Activated T-cell treated with anti-CD3 and anti-CD28 coated beads, Interleukin-2, amount 50 U/mL, for 24 hours (primary cell): ENCODE results near the gene TMPRSS13.
A peak's percentile ranks its signal among the peaks of the same experiment; 100 is the strongest.
"Not testable (repeated sequence)": the region's sequence is repeated elsewhere in the genome, so short reads cannot be mapped to it uniquely, and the experiment has no call there.

ENCODE experiments used
- DNase-seq: peaks from one replicate; pipeline ENCODE4 v3.0.0-alpha.2; 2020
- H3K27ac Mint-ChIP-seq: 2 replicates; pipeline ENCODE4 v1.8.0; 2020; ENCODE audit warnings: mild to moderate bottlenecking, mixed read lengths
- H3K27me3 Mint-ChIP-seq: 2 replicates; pipeline ENCODE4 v1.8.0; 2020; ENCODE audit warnings: mixed read lengths
- H3K36me3 Mint-ChIP-seq: 2 replicates; pipeline ENCODE4 v1.8.0; 2020; ENCODE audit warnings: low read depth, mixed read lengths
- H3K4me1 Mint-ChIP-seq: 2 replicates; pipeline ENCODE4 v1.8.0; 2020; ENCODE audit warnings: low read depth, mixed read lengths
- H3K4me3 Mint-ChIP-seq: 2 replicates; pipeline ENCODE4 v1.8.0; 2020; ENCODE audit warnings: mild to moderate bottlenecking, moderate library complexity, mixed read lengths
- H3K9me3 Mint-ChIP-seq: 2 replicates; pipeline ENCODE4 v1.8.0; 2020; ENCODE audit warnings: mixed read lengths

The TMPRSS13 gene

DNA sequence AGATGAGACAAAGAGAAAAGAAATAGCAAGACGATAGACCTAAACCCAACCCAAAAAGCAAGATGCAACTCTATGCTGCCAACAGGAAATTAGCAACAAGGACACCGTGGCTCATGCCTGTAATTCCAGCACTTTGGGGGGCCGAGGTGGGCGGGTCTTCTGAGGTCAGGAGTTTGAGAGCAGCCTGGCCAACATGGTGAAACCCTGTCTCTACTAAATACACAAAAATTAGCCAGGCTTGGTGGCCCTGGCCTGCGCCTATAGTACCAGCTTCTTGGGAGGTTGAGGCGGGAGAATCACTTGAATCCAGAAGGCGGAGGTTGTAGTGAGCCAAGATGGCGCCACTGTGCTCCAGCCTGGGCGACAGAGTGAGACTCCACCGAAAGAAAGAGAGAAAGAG, 32.7 kb upstream of the TMPRSS13 start:
- Mint-ChIP-seq H3K9me3 (peaks cover 10% of the 10 kb centered on the region), H3K27ac (no peak overlapping the region), H3K36me3 (peaks cover 5% of the 10 kb centered on the region), H3K4me3 (no peak overlapping the region), H3K4me1 (peaks cover 32% of the 10 kb centered on the region), H3K27me3 (no peaks in the 10 kb centered on the region)
- no peak for DNase-seq

GRCh38 chr11:117960406-117960805, 31.2 kb upstream of the TMPRSS13 start:
- peaks cover 10% of the 10 kb centered on the region for H3K9me3 Mint-ChIP-seq
- H3K27me3 Mint-ChIP-seq: no peaks in the 10 kb centered on the region
- H3K4me3 Mint-ChIP-seq: peak overlapping the region; percentile 10
- H3K4me1 Mint-ChIP-seq: peaks cover 33% of the 10 kb centered on the region
- H3K36me3 Mint-ChIP-seq: peaks cover 5% of the 10 kb centered on the region
- H3K27ac Mint-ChIP-seq: peak overlapping the region; percentile 30
- no peak for DNase-seq

DNA sequence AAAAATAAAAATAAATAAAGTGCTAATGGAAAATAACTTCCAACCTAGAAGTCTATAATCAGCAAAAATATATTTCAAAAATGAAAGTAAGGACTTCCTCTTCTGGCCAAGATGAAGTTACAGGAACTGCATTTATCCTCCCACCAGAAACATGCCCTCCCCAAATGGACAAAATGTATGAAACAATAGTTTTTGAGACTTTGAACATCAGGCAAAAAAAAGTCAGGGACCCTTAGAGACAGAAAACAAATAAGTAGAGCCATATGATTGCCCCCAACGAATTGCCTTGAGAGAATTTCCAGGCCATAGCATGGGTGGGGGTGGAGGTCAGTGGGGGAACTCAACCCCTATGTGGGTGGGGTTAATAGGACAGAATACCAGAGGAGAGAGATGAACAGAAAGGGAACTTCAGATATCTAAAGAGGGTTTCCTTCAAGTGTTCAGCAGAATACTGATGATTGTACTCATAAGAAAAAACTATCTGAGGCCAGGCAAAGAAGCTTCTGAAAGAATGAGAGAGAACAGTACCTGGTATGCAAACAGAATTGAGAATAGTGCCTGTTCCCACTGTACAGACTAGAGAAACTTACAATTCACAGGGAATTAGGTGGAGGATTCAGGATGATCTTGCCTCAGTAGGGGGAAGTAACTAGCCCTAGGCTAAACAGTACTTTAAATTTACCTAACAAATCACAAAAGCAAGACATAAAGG, 30.4 kb upstream of the TMPRSS13 start:
- peaks cover 10% of the 10 kb centered on the region for H3K9me3 Mint-ChIP-seq
- H3K27me3 Mint-ChIP-seq: no peaks in the 10 kb centered on the region
- no peak for DNase-seq
- H3K36me3 Mint-ChIP-seq: peaks cover 5% of the 10 kb centered on the region
- H3K4me1 Mint-ChIP-seq: peaks cover 36% of the 10 kb centered on the region
- peak overlapping the region; percentile 30 for H3K27ac Mint-ChIP-seq
- H3K4me3 Mint-ChIP-seq: no peak overlapping the region

GRCh38 chr11:117958949-117959348, 29.7 kb upstream of the TMPRSS13 start:
- DNase-seq: no peak
- no peaks in the 10 kb centered on the region for H3K27me3 Mint-ChIP-seq
- H3K4me1 Mint-ChIP-seq: peaks cover 41% of the 10 kb centered on the region
- H3K36me3 Mint-ChIP-seq: peaks cover 5% of the 10 kb centered on the region
- no peak overlapping the region for H3K4me3 Mint-ChIP-seq
- H3K27ac Mint-ChIP-seq: no peak overlapping the region
- H3K9me3 Mint-ChIP-seq: peaks cover 10% of the 10 kb centered on the region

DNA sequence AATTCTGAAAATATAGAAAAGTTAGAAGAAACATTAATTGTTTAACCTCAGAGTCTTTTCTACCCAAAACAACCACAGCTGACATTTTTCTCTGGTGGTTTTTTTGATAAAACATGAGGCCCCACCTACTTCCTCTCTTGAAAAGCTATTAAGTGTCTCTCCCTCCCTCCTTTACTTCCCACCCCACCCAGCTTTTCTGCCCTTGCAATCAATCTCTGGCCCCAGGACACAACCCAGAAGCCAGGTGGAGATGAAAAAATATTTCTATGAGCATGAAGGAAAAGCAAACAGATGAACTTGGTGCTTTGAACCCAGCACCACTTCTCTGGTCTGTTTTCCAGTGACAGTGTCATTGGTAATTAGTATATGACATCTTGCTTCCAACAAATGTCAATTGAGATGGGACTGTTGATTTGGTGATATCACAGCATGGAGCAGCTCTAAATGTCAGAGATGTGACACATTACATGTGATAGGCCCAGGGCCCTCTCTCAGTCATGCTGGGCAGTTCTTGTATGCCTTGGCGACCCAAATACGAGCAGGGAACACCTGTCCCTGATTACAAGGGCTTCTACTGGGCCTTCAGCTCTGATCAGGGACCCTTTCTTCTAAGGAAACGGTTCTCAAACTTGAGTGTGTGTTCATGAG, 23.9 kb upstream of the TMPRSS13 start:
- H3K9me3 Mint-ChIP-seq: peaks cover 2% of the 10 kb centered on the region
- peaks cover 2% of the 10 kb centered on the region for H3K36me3 Mint-ChIP-seq
- no peak for DNase-seq
- no peaks in the 10 kb centered on the region for H3K27me3 Mint-ChIP-seq
- H3K27ac Mint-ChIP-seq: peak overlapping the region; percentile 87
- peak overlapping the region; percentile 46 for H3K4me3 Mint-ChIP-seq
- H3K4me1 Mint-ChIP-seq: peaks cover 71% of the 10 kb centered on the region

DNA sequence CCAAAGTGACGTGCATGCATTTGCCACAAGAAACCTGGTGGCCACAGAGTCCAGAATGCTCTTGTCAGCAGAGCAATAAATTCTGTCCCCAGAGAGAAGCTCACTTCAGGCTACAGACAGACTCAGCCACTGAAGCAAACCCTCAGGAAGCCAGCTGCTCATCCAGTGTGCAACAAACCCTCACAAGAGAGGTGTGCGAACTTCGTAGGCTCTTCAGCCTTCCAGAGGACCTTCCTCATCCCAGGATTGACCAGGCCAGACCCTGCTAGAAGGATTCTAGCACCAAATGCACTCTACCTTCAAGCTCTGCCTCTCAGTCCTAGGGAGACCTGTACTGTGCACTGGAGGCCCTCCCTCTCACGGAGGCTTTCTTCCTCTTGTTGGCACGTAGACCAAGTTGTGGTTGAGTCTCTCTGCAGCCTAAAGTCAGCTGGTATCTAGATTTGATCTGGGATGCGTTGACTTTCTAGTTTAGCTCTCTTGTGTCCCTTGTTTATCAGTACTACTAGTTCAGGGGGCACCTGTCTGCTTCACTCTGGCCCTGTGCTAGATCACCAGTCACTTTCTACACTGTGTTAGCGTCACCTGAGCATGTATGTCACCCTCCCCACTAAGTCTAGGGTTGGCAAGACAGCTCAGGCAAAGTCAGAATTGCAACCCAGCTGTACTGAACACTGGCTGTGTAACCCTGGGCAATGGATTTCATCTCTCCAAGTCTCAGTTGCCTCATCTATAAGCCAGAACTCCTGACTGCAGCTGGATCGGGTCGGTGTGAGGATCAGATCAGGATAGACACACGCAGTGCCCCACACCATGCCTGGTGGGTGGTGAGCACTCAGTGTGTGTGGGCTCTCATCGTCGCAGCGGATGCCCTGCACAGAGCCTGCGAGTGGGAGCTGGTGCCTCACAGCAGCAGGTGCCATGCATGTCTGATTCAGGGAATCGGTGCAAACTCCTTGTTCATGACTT, 22.1 kb upstream of the TMPRSS13 start:
- peak overlapping the region; percentile 43 for H3K4me3 Mint-ChIP-seq

DNA sequence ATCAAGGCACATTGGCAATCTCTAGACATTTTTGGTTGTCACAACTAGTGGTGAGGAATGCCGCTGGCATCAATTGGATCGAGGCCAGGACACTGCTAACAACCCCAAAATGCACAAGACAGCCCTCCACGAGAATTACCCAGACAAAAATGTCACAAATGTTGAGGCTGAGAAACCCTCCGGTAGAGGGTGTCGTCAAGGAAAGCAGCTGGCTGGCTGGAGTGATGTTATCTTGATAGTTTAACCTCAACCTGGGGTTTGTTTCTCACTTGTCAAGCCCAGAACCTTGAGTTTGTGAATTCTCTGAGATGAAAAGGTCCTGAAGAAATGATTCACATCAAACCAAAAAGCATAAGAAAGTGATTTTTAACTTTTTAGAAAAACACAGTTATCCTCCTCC, 21.1 kb upstream of the TMPRSS13 start:
- peaks cover 92% of the 10 kb centered on the region for H3K4me1 Mint-ChIP-seq
- no peaks in the 10 kb centered on the region for H3K9me3 Mint-ChIP-seq
- H3K27ac Mint-ChIP-seq: peak overlapping the region; percentile 79
- peak overlapping the region; percentile 9 for H3K4me3 Mint-ChIP-seq
- no peaks in the 10 kb centered on the region for H3K36me3 Mint-ChIP-seq
- DNase-seq: no peak
- no peaks in the 10 kb centered on the region for H3K27me3 Mint-ChIP-seq

More for the DNA sequence above, 22.1 kb upstream of the TMPRSS13 start:
- Mint-ChIP-seq H3K27ac (peak overlapping the region; percentile 86), H3K27me3 (no peaks in the 10 kb centered on the region), H3K9me3 (no peaks in the 10 kb centered on the region), H3K4me1 (peaks cover 85% of the 10 kb centered on the region), H3K36me3 (no peaks in the 10 kb centered on the region)
- DNase-seq: peak; percentile 60

- Mint-ChIP-seq H3K27me3 (no peaks in the 10 kb centered on the region), H3K27ac (peak overlapping the region; percentile 23), H3K9me3 (no peaks in the 10 kb centered on the region), H3K36me3 (no peaks in the 10 kb centered on the region), H3K4me3 (no peak overlapping the region), H3K4me1 (peaks cover 97% of the 10 kb centered on the region)
- no peak for DNase-seq
Measured at GRCh38 chr11:117949062-117949461, 19.9 kb upstream of the TMPRSS13 start.

- peaks cover 92% of the 10 kb centered on the region for H3K4me1 Mint-ChIP-seq
- not testable (repeated sequence) for H3K27me3 Mint-ChIP-seq, DNase-seq, H3K9me3 Mint-ChIP-seq, H3K4me3 Mint-ChIP-seq, H3K36me3 Mint-ChIP-seq, H3K27ac Mint-ChIP-seq
Measured at GRCh38 chr11:117948466-117948865, 19.3 kb upstream of the TMPRSS13 start.

- H3K27me3 Mint-ChIP-seq, H3K27ac Mint-ChIP-seq, H3K36me3 Mint-ChIP-seq, DNase-seq, H3K9me3 Mint-ChIP-seq, H3K4me3 Mint-ChIP-seq: not testable (repeated sequence)
- peaks cover 85% of the 10 kb centered on the region for H3K4me1 Mint-ChIP-seq
Measured at GRCh38 chr11:117947751-117948150, 18.5 kb upstream of the TMPRSS13 start.

DNA sequence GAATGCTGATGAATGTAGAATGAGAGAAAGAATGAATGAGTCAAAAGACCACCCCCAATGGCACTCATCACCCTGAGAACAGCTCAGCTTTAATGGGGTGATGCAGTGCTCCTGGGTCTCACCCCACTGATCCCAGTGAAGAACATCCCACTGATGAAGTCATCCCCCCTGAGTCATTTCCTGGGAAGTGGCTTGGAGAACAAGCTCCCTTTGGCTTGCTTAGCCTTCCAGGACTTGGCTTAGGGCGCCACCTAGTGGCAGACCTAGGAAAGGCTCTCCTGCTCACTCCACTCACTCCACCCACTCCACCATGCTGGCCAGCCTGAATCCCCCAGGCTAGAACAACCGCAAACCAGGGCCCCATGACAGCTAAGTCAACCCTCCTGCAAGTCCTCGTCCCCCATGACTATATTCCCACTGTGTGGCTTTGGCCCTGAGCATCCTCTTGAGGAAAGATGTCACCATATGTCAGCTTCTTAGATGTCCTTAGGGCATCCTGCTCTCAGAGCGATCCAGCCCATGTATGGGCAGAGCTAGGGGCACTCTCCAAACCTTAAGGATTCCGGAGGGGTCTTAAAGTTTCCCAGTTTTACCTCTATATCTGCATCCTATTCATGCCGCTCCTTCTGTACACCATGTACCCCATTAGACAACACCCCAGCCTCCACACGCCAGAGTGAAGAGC, 17.8 kb upstream of the TMPRSS13 start:
- H3K4me3 Mint-ChIP-seq: no peak overlapping the region
- DNase-seq: peak; percentile 91
- H3K4me1 Mint-ChIP-seq: peaks cover 79% of the 10 kb centered on the region

DNA sequence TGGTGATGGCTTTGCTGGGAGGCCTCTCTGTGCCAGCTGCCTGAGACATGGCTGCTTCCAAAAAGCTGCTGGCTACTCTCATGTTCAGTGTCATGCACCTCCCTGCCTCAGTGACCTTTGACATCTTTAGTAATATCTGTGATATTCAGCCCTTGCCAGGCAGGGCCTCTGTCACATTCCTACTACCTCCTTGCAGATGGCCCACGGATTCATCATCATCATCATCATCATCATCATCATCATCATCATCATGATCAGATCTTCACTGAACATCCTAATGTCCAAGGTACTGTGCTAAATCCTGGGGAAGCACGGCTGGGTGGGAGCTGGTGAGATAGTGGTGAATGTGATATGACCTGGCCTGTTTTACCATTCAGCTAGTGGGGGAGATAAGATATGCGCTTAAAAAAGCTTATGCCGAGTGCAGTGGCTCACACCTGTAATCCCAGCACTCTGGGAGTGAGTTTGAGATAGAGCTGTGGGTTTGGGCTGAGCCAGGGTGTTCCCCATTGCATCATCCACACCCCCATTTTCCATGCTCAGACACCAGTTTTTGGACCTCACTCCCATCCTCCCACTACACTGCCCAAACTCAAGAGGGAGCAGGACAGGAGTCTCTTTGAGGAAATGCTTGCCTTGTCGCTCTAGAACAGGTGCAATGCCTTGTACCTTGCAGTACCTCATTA, 17.1 kb upstream of the TMPRSS13 start:
- H3K4me1 Mint-ChIP-seq: peaks cover 73% of the 10 kb centered on the region
- DNase-seq: no peak
- H3K27me3 Mint-ChIP-seq: no peaks in the 10 kb centered on the region
- H3K9me3 Mint-ChIP-seq: no peaks in the 10 kb centered on the region
- peak overlapping the region; percentile 64 for H3K27ac Mint-ChIP-seq
- no peak overlapping the region for H3K4me3 Mint-ChIP-seq
- no peaks in the 10 kb centered on the region for H3K36me3 Mint-ChIP-seq

More for the DNA sequence above, 17.8 kb upstream of the TMPRSS13 start:
- Mint-ChIP-seq H3K27me3 (no peaks in the 10 kb centered on the region), H3K9me3 (no peaks in the 10 kb centered on the region), H3K36me3 (no peaks in the 10 kb centered on the region), H3K27ac (peak overlapping the region; percentile 64)

DNA sequence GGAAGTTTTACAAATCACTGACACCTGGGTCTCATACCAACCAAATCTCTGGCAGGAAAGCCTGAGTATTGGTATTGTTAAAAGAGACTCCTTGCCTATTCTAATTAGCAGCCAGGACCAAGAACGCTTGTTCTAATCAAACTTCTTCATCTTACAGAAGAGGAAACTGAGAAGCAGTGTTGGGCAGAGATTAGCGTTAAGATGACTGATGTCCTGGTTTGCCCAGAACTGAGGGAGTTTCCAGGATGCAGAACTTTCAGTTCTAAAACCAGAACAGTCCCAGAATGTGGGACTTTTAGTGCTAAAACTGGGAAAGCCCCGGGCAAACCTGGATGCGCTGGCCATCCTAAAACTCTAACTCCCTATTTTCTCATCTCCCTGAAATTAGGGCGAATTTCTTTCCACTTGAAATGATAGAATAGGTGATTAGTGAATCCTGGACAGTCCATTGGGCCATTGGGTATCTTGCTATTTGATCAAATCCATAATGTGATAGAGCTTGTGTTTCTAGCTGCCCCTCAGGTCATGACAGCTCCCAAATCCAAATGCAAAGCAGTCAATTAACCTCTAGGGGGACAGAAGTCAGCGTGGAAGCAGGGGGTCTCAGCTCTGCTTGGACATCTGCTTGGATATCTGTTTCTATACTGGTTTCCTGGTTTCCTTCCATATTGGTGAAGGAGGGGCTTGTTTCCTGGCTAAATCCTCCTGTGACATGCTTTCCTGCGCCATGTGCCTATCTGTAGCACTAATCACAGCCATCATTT, 16.0 kb upstream of the TMPRSS13 start:
- H3K4me1 Mint-ChIP-seq: peaks cover 62% of the 10 kb centered on the region

More for the DNA sequence above, 16.0 kb upstream of the TMPRSS13 start:
- Mint-ChIP-seq H3K4me3 (no peak overlapping the region), H3K27me3 (no peaks in the 10 kb centered on the region), H3K9me3 (no peaks in the 10 kb centered on the region), H3K27ac (peak overlapping the region; percentile 45), H3K36me3 (no peaks in the 10 kb centered on the region)
- DNase-seq: no peak
